Body of pancreas (tissue), 4 donors: ENCODE measurements around the gene ZNF80.

Source experiments
- CTCF ChIP-seq, 7 experiments: fragments of 450-650 bp in 4 of 7; fragments of 200-600 bp in 3 of 7; sonication (generic) in 3 of 7; IDR thresholded peaks; one replicate each; pipeline ENCODE4 v1.5.1; 2016 to 2019; ENCODE audit warnings: antibody characterized with exemption in 7 of 7
- POLR2A ChIP-seq, 3 donors: fragments of 450-650 bp; IDR thresholded peaks; one replicate each; pipeline ENCODE4 v1.6.1; 2016; ENCODE audit warnings: antibody characterized with exemption in 3 of 3, mild to moderate bottlenecking in 2 of 3

- TF ChIP-seq CTCF (IDR thresholded peaks at IDR 0.05), result no peak
- no peak for TF ChIP-seq POLR2A (IDR thresholded peaks at IDR 0.05)
Observed at GRCh38 chr3:114235431-114235830, 1.9 kb downstream of the ZNF80 start.
